Measurements from ENCODE around the gene ZNF133. TPM values are rescaled to one million over a fixed set of nuclear protein-coding genes. Genes with fewer than 3 reads are reported as not detected.
"Not testable (repeated sequence)": the region's sequence is repeated elsewhere in the genome, so short reads cannot be mapped to it uniquely, and the experiment has no call there.

The ZNF133 gene
- 18.0 and 19.5 TPM in 2 replicates for total RNA-seq

DNA sequence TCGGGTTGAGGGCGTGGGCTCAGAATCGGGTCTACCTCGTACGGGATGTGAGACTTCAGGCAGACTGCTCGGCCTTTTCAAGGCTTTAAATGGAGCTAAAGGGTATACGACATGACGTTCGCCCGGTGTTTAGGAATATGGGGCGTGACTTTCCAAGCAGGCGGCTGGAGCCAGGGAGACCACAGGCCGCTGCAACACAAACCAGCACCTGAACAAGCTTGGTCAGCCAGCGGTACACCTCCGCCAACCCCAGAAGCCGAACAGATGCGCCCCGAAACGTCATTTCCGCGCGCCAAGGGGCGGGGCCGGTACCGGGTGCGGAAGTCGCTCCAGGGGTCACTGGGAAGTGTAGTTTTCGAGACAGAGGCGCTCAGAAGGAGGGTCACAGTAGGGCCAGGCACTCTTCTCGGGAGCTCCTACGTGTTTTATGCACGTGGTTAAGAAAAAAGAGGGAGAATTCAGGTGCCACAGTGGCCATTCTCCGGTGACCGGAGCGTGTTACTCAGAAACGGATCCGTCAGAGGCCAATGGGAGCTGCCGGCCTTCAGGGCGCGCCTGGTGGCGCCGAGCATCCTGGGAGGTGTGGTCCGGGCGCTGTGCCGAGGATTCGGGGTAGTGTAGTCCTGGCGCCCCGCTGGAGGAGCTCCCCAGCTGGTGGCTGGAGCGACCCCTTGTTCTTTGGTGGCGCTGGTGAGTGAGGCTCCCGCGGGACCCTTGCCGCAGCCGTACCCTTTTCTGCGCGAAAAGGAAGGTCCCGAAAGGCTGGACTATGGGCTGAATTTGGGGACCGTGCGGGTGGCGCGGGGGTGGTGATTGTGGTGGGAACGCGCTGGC, at the start of gene ZNF133:
ZNF133 (plus strand) TSS at position 613 of the 834 bp plus-strand sequence. CDS start 17,160 bp downstream, outside the sequence.
- Histone ChIP-seq H3K9me3 (ENCODE audit: low read depth, low read length) (peaks cover 7% of the 10 kb centered on the region), H2AFZ (ENCODE audit: low read length) (peak within 1 kb of the TSS; percentile 98), H3K4me3 (ENCODE audit: insufficient read depth, low read length) (peak within 1 kb of the TSS; percentile 98), H3K27me3 (ENCODE audit: insufficient read depth, low read length) (no peaks in the 10 kb centered on the region), H3K4me1 (ENCODE audit: insufficient read depth, low read length) (peaks cover 14% of the 10 kb centered on the region), H3K27ac (ENCODE audit: low read depth, low read length) (peak within 1 kb of the TSS; percentile 91), H3K79me2 (ENCODE audit: insufficient read depth, low read length) (peaks cover 47% of the 10 kb centered on the region), H4K20me1 (ENCODE audit: insufficient read depth, low read length) (peaks cover 12% of the 10 kb centered on the region), H3K36me3 (ENCODE audit: insufficient read depth, low read length) (peaks cover 5% of the 10 kb centered on the region), H3K4me2 (ENCODE audit: insufficient read depth, low read length) (peak within 1 kb of the TSS; percentile 93)
- DNase-seq (ENCODE audit: insufficient read length, low spot score, missing footprints), result peak; percentile 97
- TF ChIP-seq, protein P1, sequence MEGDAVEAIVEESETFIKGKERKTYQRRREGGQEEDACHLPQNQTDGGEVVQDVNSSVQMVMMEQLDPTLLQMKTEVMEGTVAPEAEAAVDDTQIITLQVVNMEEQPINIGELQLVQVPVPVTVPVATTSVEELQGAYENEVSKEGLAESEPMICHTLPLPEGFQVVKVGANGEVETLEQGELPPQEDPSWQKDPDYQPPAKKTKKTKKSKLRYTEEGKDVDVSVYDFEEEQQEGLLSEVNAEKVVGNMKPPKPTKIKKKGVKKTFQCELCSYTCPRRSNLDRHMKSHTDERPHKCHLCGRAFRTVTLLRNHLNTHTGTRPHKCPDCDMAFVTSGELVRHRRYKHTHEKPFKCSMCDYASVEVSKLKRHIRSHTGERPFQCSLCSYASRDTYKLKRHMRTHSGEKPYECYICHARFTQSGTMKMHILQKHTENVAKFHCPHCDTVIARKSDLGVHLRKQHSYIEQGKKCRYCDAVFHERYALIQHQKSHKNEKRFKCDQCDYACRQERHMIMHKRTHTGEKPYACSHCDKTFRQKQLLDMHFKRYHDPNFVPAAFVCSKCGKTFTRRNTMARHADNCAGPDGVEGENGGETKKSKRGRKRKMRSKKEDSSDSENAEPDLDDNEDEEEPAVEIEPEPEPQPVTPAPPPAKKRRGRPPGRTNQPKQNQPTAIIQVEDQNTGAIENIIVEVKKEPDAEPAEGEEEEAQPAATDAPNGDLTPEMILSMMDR (IDR thresholded peaks at IDR 0.05; ENCODE audit: extremely low read depth, low read depth, low read length), result no peak

DNA sequence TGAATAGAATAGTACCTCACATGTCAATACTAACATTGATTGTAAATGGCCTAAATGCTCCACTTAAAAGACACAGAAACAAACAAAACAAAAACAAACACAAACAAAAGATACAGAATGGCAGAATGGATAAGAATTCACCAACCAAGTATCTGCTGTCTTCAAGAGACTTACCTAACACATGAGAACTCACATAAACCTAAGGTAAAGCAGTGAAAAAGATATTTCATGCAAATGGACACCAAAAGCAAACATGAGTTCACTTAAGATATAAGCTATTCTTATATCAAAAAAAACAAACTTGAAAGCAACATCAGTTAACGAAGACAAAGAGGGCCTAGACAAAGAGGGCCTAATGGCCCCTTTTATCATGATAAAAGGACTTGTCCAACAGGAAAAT, 47.3 kb upstream of the ZNF133 start:
- H4K20me1 ChIP-seq (ENCODE audit: insufficient read depth, low read length), result no peaks in the 10 kb centered on the region
- H3K27ac ChIP-seq (ENCODE audit: low read depth, low read length), result no peak overlapping the region
- H3K4me2 ChIP-seq (ENCODE audit: insufficient read depth, low read length), result no peak overlapping the region
- H3K79me2 ChIP-seq (ENCODE audit: insufficient read depth, low read length), result no peaks in the 10 kb centered on the region
- no peaks in the 10 kb centered on the region for H3K4me1 ChIP-seq (ENCODE audit: insufficient read depth, low read length)
- no peak overlapping the region for H3K4me3 ChIP-seq (ENCODE audit: insufficient read depth, low read length)
- DNase-seq (ENCODE audit: insufficient read length, low spot score, missing footprints), result no peak
- H3K36me3 ChIP-seq (ENCODE audit: insufficient read depth, low read length), result no peaks in the 10 kb centered on the region
- no peaks in the 10 kb centered on the region for H3K27me3 ChIP-seq (ENCODE audit: insufficient read depth, low read length)
- H3K9me3 ChIP-seq (ENCODE audit: low read depth, low read length), result no peaks in the 10 kb centered on the region
- TF ChIP-seq, protein P1 (IDR thresholded peaks at IDR 0.05; ENCODE audit: extremely low read depth, low read depth, low read length), result no peak
- H2AFZ ChIP-seq (ENCODE audit: low read length), result no peak overlapping the region

DNA sequence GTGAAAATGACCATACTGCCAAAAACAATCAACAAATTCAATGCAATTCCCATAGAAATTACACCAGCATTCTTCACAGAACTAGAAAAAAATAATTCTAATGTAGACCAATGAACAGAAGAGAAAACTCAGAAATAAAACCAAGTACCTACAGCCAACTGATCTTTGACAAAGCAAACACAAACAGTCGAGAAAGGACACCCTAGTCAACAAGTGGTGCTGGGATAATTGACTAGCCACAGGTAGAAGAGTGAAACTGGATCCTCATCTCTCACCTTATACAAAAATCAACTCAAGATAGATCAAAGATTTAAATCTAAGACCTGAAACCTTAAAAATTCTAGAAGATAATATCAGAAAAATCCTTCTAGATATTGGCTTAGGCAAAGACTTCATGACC, 44.5 kb upstream of the ZNF133 start:
- TF ChIP-seq, protein P1 (IDR thresholded peaks at IDR 0.05; ENCODE audit: extremely low read depth, low read depth, low read length), result no peak

DNA sequence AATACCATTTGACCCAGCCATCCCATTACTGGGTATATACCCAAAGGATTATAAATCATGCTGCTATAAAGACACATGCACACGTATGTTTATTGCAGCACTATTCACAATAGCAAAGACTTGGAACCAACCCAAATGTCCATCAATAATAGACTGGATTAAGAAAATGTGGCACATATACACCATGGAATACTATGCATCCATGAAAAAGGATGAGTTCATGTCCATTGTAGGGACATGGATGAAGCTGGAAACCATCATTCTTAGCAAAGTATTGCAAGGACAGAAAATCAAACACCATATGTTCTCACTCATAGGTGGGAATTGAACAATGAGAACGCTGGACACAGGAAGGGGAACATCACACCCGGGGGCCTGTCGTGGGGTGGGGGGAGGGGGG, 39.8 kb upstream of the ZNF133 start:
- not testable (repeated sequence) for H3K27ac ChIP-seq (ENCODE audit: low read depth, low read length); H3K36me3 ChIP-seq (ENCODE audit: insufficient read depth, low read length); DNase-seq (ENCODE audit: insufficient read length, low spot score, missing footprints); H3K4me1 ChIP-seq (ENCODE audit: insufficient read depth, low read length); H3K4me2 ChIP-seq (ENCODE audit: insufficient read depth, low read length); H4K20me1 ChIP-seq (ENCODE audit: insufficient read depth, low read length); H3K9me3 ChIP-seq (ENCODE audit: low read depth, low read length); H2AFZ ChIP-seq (ENCODE audit: low read length); H3K79me2 ChIP-seq (ENCODE audit: insufficient read depth, low read length); H3K4me3 ChIP-seq (ENCODE audit: insufficient read depth, low read length); H3K27me3 ChIP-seq (ENCODE audit: insufficient read depth, low read length)

More for the DNA sequence above, 44.5 kb upstream of the ZNF133 start:
- Histone ChIP-seq H3K4me2 (ENCODE audit: insufficient read depth, low read length) (no peak overlapping the region), H3K4me1 (ENCODE audit: insufficient read depth, low read length) (no peaks in the 10 kb centered on the region), H3K27me3 (ENCODE audit: insufficient read depth, low read length) (no peaks in the 10 kb centered on the region), H3K4me3 (ENCODE audit: insufficient read depth, low read length) (no peak overlapping the region), H3K36me3 (ENCODE audit: insufficient read depth, low read length) (no peaks in the 10 kb centered on the region), H3K9me3 (ENCODE audit: low read depth, low read length) (no peaks in the 10 kb centered on the region), H4K20me1 (ENCODE audit: insufficient read depth, low read length) (no peaks in the 10 kb centered on the region), H3K27ac (ENCODE audit: low read depth, low read length) (no peak overlapping the region), H2AFZ (ENCODE audit: low read length) (no peak overlapping the region), H3K79me2 (ENCODE audit: insufficient read depth, low read length) (no peaks in the 10 kb centered on the region)
- no peak for DNase-seq (ENCODE audit: insufficient read length, low spot score, missing footprints)

Data from osteoblast (primary cell).